IMR-90 (cell line): ENCODE data around the gene SURF4. TPM values are rescaled to one million over a fixed set of nuclear protein-coding genes. Genes with fewer than 3 reads are reported as not detected.
A peak's percentile ranks its signal among the peaks of the same experiment; 100 is the strongest.

Experiments
- ATAC-seq: fragments of 200-7000 bp; cut with Tn5 transposase; 2 replicates; pipeline ENCODE4 v1.9.1; 2020; ENCODE audit warnings: low read depth, mild to moderate bottlenecking, moderate library complexity
- BruUV-seq: library from RNA; stranded (reverse); fragments of 400-500 nt; replicated peaks from 2 replicates; lab custom pipeline; 2021; lab: Mats Ljungman, UMichigan
- CTCF ChIA-PET: fragments of 300-600 bp; formaldehyde crosslinking; extraction: SDS; loops from one replicate; lab custom pipeline; 2021; ENCODE audit warnings: antibody characterized with exemption; lab: Yijun Ruan, JAX
- POLR2A ChIA-PET: fragments of 300-600 bp; sonication (Branson Sonifier 250); formaldehyde crosslinking; loops from one replicate; lab custom pipeline; 2022; ENCODE audit warnings: antibody characterized with exemption; ENCODE audit not compliant: unreplicated experiment; lab: Charles Lee
- DNase-seq: peaks from one replicate; pipeline ENCODE4 v3.0.0; 2013
- H2AFZ ChIP-seq: replicated peaks from 2 replicates; pipeline ENCODE3; 2013; ENCODE audit warnings: low read length, mild to moderate bottlenecking; ENCODE audit not compliant: poor library complexity
- H2AK5ac ChIP-seq: 2 replicates; pipeline ENCODE4 v1.6.1; 2013; ENCODE audit warnings: low read depth, low read length, inconsistent platforms
- H2AK9ac ChIP-seq: replicated peaks from 2 replicates; pipeline ENCODE3; 2013; ENCODE audit warnings: mild to moderate bottlenecking, low read depth, low read length, moderate library complexity; ENCODE audit not compliant: poor library complexity
- H2BK120ac ChIP-seq: 2 replicates; pipeline ENCODE4 v1.6.1; 2013; ENCODE audit warnings: low read depth, low read length, inconsistent platforms
- H2BK15ac ChIP-seq: 3 replicates; pipeline ENCODE4 v1.6.1; 2013; ENCODE audit warnings: low read depth, low read length, inconsistent platforms
- H2BK20ac ChIP-seq: 2 replicates; pipeline ENCODE4 v1.6.1; 2013; ENCODE audit warnings: low read depth, mild to moderate bottlenecking, inconsistent platforms, low read length, moderate library complexity
- H2BK5ac ChIP-seq: 2 replicates; pipeline ENCODE4 v1.6.1; 2013; ENCODE audit warnings: mild to moderate bottlenecking, low read depth, low read length, inconsistent platforms; ENCODE audit not compliant: poor library complexity, severe bottlenecking
- H3K14ac ChIP-seq: replicated peaks from 2 replicates; pipeline ENCODE4 v1.6.1; 2013; ENCODE audit warnings: low read depth, low read length, inconsistent platforms
- H3K18ac ChIP-seq: 2 replicates; pipeline ENCODE4 v1.6.1; 2013; ENCODE audit warnings: low read depth, low read length, control low read depth
- H3K23ac ChIP-seq: 2 replicates; pipeline ENCODE4 v1.6.1; 2013; ENCODE audit warnings: low read depth, low read length, inconsistent platforms
- H3K27ac ChIP-seq: 2 replicates; pipeline ENCODE4 v1.5.1; 2013; ENCODE audit warnings: mild to moderate bottlenecking, control low read depth, low read length; ENCODE audit not compliant: insufficient read depth
- H3K27me3 ChIP-seq: 2 replicates; pipeline ENCODE4 v1.6.1; 2013; ENCODE audit warnings: low read length; ENCODE audit not compliant: control insufficient read depth, insufficient read depth
- H3K36me3 ChIP-seq: 2 replicates; pipeline ENCODE4 v1.6.1; 2013; ENCODE audit warnings: low read length, mixed read lengths; ENCODE audit not compliant: control insufficient read depth, insufficient read depth
- H3K4ac ChIP-seq: 2 replicates; pipeline ENCODE4 v1.6.1; 2013; ENCODE audit warnings: low read depth, low read length, inconsistent platforms
- H3K4me1 ChIP-seq: 2 replicates; pipeline ENCODE4 v1.6.1; 2013; ENCODE audit warnings: low read length, mixed read lengths; ENCODE audit not compliant: control insufficient read depth, insufficient read depth
- H3K4me2 ChIP-seq: 2 replicates; pipeline ENCODE4 v1.6.1; 2013; ENCODE audit warnings: low read depth, mild to moderate bottlenecking, control low read depth, low read length, moderate library complexity
- H3K4me3 ChIP-seq: 2 replicates; pipeline ENCODE4 v1.5.1; 2013; ENCODE audit warnings: low read depth, mild to moderate bottlenecking, control low read depth, low read length, moderate library complexity; ENCODE audit not compliant: insufficient read depth
- H3K56ac ChIP-seq: 2 replicates; pipeline ENCODE4 v1.6.1; 2013; ENCODE audit warnings: low read length, inconsistent platforms; ENCODE audit not compliant: insufficient read depth; ENCODE audit errors: extremely low read depth
- H3K79me1 ChIP-seq, 2 experiments: 2 replicates each; pipeline ENCODE4 v1.6.1; 2013; ENCODE audit warnings: low read length in 2 of 2, inconsistent platforms in 1 of 2, low read depth in 1 of 2
- H3K9ac ChIP-seq: 2 replicates; pipeline ENCODE4 v1.6.1; 2013; ENCODE audit warnings: low read depth, low read length, control low read depth
- H3K9me1 ChIP-seq: 2 replicates; pipeline ENCODE4 v1.6.1; 2013; ENCODE audit warnings: low read length, inconsistent platforms; ENCODE audit not compliant: insufficient read depth
- H3K9me3 ChIP-seq: 2 replicates; pipeline ENCODE4 v1.6.1; 2013; ENCODE audit warnings: low read length; ENCODE audit not compliant: control insufficient read depth, insufficient read depth
- H4K20me1 ChIP-seq: 2 replicates; pipeline ENCODE4 v1.6.1; 2013; ENCODE audit warnings: low read length, inconsistent platforms; ENCODE audit not compliant: insufficient read depth
- H4K5ac ChIP-seq: 2 replicates; pipeline ENCODE4 v1.6.1; 2013; ENCODE audit warnings: mild to moderate bottlenecking, low read depth, low read length, control low read depth
- H4K8ac ChIP-seq, 2 experiments: 2 replicates each; pipeline ENCODE4 v1.6.1; 2013; ENCODE audit warnings: low read depth in 2 of 2, low read length in 2 of 2, control low read depth in 1 of 2, inconsistent platforms in 1 of 2
- H4K91ac ChIP-seq: 2 replicates; pipeline ENCODE4 v1.6.1; 2013; ENCODE audit warnings: low read depth, low read length, inconsistent platforms; ENCODE audit not compliant: insufficient read depth
- RCOR1 ChIP-seq: IDR thresholded peaks from 2 replicates; pipeline ENCODE4 v1.6.1; 2012; ENCODE audit warnings: mild to moderate bottlenecking, low read length, improper control_type of control experiment; ENCODE audit not compliant: insufficient replicate concordance
- WGBS, 2 experiments: methylation state at CpG; one replicate each; pipeline versions ENCODE4 v1.1.5 to v1.1.7; 2013; ENCODE audit warnings: missing lambda C conversion rate in 2 of 2; ENCODE audit not compliant: insufficient read length in 1 of 2; ENCODE audit errors: extremely low coverage in 2 of 2; 5-methylcytosine and 5-hydroxymethylcytosine counted together
- dilution Hi-C: fragments of 300-500 bp; cut with HindIII; formaldehyde crosslinking; loops from one replicate; pipeline ENCODE4 v1.14.3; 2018; ENCODE audit warnings: low sequenced_read_pairs; ENCODE audit not compliant: unreplicated experiment
- in situ Hi-C: fragments of 300-500 bp; cut with MboI; formaldehyde crosslinking; loops from 3 replicates; pipeline ENCODE4 v1.14.3; 2019; ENCODE audit warnings: low sequenced_read_pairs, inconsistent platforms, mixed read lengths
- intact Hi-C: fragments of 100-400 bp; cut with micrococcal nuclease; formaldehyde crosslinking; loops from 2 replicates; pipeline ENCODE4 v1.10.0; 2022
- polyA plus RNA-seq, 3 experiments: library from polyadenylated mRNA; depleted of rRNA; stranded (reverse); fragments of >200 nt; gene quantifications; 2 replicates each; pipeline ENCODE4 v1.2.3, GENCODE V29; 2012; ENCODE audit warnings: low replicate concordance in 1 of 3
- total RNA-seq: library from RNA; depleted of rRNA; stranded (reverse); fragments of >200 nt; gene quantifications from 2 replicates; pipeline ENCODE4 v1.2.3, GENCODE V29; 2012
- TF ChIP-seq, protein P1 (sequence below): fragments of 150-350 bp; IDR thresholded peaks from 2 replicates; pipeline ENCODE4 v1.6.1; 2017; ENCODE audit warnings: mild to moderate bottlenecking, antibody characterized with exemption, low read length, low read depth

Gene SURF4
- total and polyA plus RNA-seq, 2 of the 4 experiments (the other 2 are of a cell fraction): 307 to 532 TPM

DNA sequence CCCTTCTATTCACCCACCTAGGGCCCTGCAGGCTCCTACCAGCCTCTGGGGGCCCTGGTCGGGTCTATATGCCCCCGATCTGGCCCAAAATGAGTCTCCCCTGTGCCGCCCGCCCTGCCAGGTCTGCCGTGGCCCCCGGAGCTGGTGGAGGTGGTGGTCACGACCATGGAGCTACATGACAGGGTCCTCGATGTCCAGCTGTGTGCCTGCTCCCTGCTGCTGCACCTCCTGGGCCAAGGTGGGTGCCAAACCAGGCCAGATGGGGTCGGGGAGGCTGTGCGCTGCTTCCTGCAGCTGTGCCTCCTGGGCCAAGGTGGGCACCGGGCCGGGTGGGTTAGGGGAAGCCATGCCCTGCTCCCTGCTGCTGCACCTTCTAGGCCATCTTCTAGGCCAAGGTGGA is 24.4 kb upstream of the SURF4 start:
- H3K18ac ChIP-seq: no peak overlapping the region
- 0 out of 2 replicates have a peak, but pooled peaks cover 8% of the 10 kb centered on the region for H4K20me1 ChIP-seq
- H3K9me1 ChIP-seq: 0 out of 2 replicates have a peak, but pooled peaks cover 4% of the 10 kb centered on the region
- ATAC-seq: no peak
- intact Hi-C loops: no loop called here
- no peak overlapping the region for H3K9ac ChIP-seq
- peaks cover 14% of the 10 kb centered on the region for H3K27me3 ChIP-seq
- H3K56ac ChIP-seq: no peak overlapping the region
- 0 out of 4 replicates have a peak, but pooled peaks cover 0 to 10% of the 10 kb centered on the region in 2 experiments for H3K79me1 ChIP-seq
- in situ Hi-C loops: loop anchor here (10.0 kb wide), 2 partner anchors 85 to 325 kb away; no protein-coding TSS in a partner anchor
- H3K23ac ChIP-seq: no peak overlapping the region
- DNase-seq: no peak
- peak overlapping the region; percentile 42 for H2AK9ac ChIP-seq
- no peak overlapping the region for H3K4ac ChIP-seq
- no peak overlapping the region for H2BK5ac ChIP-seq
- H3K4me1 ChIP-seq: no peaks in the 10 kb centered on the region
- 93% methylated on average over 10 of the region's 12 CpGs; no CpG with 5 or more reads in 1 of the 2 experiments for whole genome bisulfite sequencing, 2 experiments
- CTCF ChIA-PET: interaction anchor here (0.6 kb wide), 1 partner anchor 13 kb away, joined by 3 read pairs; no protein-coding TSS in a partner anchor
- BruUV-seq: no TSS peak
- no peak overlapping the region for H2BK15ac ChIP-seq
- no peak overlapping the region for H3K27ac ChIP-seq
- H3K4me2 ChIP-seq: no peak overlapping the region
- H2AFZ ChIP-seq: no peak overlapping the region
- dilution Hi-C loops: no loop called here
- no peak overlapping the region for H3K4me3 ChIP-seq
- no peak overlapping the region for H4K91ac ChIP-seq
- H4K5ac ChIP-seq: no peak overlapping the region
- no peak overlapping the region for H2AK5ac ChIP-seq
- H4K8ac ChIP-seq: no peak overlapping the region
- no peaks in the 10 kb centered on the region for H3K9me3 ChIP-seq
- peaks cover 9% of the 10 kb centered on the region for H3K36me3 ChIP-seq
- no peak overlapping the region for H2BK120ac ChIP-seq
- TF ChIP-seq, protein P1, sequence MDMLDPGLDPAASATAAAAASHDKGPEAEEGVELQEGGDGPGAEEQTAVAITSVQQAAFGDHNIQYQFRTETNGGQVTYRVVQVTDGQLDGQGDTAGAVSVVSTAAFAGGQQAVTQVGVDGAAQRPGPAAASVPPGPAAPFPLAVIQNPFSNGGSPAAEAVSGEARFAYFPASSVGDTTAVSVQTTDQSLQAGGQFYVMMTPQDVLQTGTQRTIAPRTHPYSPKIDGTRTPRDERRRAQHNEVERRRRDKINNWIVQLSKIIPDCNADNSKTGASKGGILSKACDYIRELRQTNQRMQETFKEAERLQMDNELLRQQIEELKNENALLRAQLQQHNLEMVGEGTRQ: no peak
- no peak for TF ChIP-seq RCOR1
- POLR2A ChIA-PET: no interaction called here
- no peak overlapping the region for H2BK20ac ChIP-seq
- H3K14ac ChIP-seq: no peak overlapping the region
